ENCODE data around the gene STX3. TPM values are rescaled to one million over a fixed set of nuclear protein-coding genes. Genes with fewer than 3 reads are reported as not detected.

STX3 gene
- total RNA-seq, 2 experiments from 2014 or later, result 89.1 to 92.3 TPM

GRCh38 chr11:59730896-59731565 is 24.1 kb upstream of the STX3 start:
- CTCF ChIA-PET, result no interaction called here
- POLR2A ChIA-PET, result interaction anchor here (0.6 kb wide), 1 partner anchor 25 kb away, joined by 3 read pairs; no protein-coding TSS in a partner anchor
- no peak overlapping the region for H3K4me3 Mint-ChIP-seq
- H3K27ac Mint-ChIP-seq, result no peak overlapping the region
- peaks cover 10% of the 10 kb centered on the region for H3K9me3 Mint-ChIP-seq
- H3K4me1 Mint-ChIP-seq, result peaks cover 16% of the 10 kb centered on the region
- peaks cover 6% of the 10 kb centered on the region for H3K36me3 Mint-ChIP-seq (ENCODE audit: low read depth)
- peaks cover 2% of the 10 kb centered on the region for H3K27me3 Mint-ChIP-seq
- DNase-seq, result no peak

GRCh38 chr11:59746111-59746510 is 9.1 kb upstream of the STX3 start:
- Mint-ChIP-seq H3K9me3 (no peaks in the 10 kb centered on the region), H3K4me1 (no peaks in the 10 kb centered on the region), H3K27me3 (peaks cover 31% of the 10 kb centered on the region), H3K36me3 (ENCODE audit: low read depth) (no peaks in the 10 kb centered on the region), H3K27ac (no peak overlapping the region), H3K4me3 (no peak overlapping the region)
- ChIA-PET CTCF (no interaction called here), POLR2A (interaction anchor here (1.3 kb wide), 1 partner anchor 64 kb away, joined by 3 read pairs; no protein-coding TSS in a partner anchor)
- DNase-seq, result no peak

GRCh38 chr11:59753650-59754493 is 1.3 kb upstream of the STX3 start:
- ChIA-PET CTCF (interaction anchor here (0.6 to 6.1 kb wide), 17 partner anchors 10 to 220 kb away, joined by 3 to 99 read pairs (median 4); partner anchors contain the start of genes MRPL16 and PATL1), POLR2A (interaction anchor here (1.0 to 5.3 kb wide), 10 partner anchors 9 to 85 kb away, joined by 3 to 64 read pairs (median 36); partner anchors contain the start of genes MRPL16 and PATL1)
- peaks cover 8% of the 10 kb centered on the region for H3K27me3 Mint-ChIP-seq
- H3K9me3 Mint-ChIP-seq, result no peaks in the 10 kb centered on the region
- H3K36me3 Mint-ChIP-seq (ENCODE audit: low read depth), result peaks cover 29% of the 10 kb centered on the region
- DNase-seq, result peak; percentile 88
- H3K27ac Mint-ChIP-seq, result peak overlapping the region; percentile 83
- peak overlapping the region; percentile 84 for H3K4me3 Mint-ChIP-seq
- peaks cover 37% of the 10 kb centered on the region for H3K4me1 Mint-ChIP-seq

- no peaks in the 10 kb centered on the region for H3K9me3 Mint-ChIP-seq
- POLR2A ChIA-PET, result interaction anchor here (1.0 to 5.3 kb wide), 11 partner anchors 12 to 85 kb away, joined by 3 to 64 read pairs (median 21); partner anchors contain the start of genes MRPL16 and PATL1
- H3K36me3 Mint-ChIP-seq (ENCODE audit: low read depth), result peaks cover 32% of the 10 kb centered on the region
- peaks cover 41% of the 10 kb centered on the region for H3K4me1 Mint-ChIP-seq
- H3K4me3 Mint-ChIP-seq, result peak overlapping the region; percentile 84
- peaks cover 3% of the 10 kb centered on the region for H3K27me3 Mint-ChIP-seq
- peak; percentile 28 for DNase-seq
- CTCF ChIA-PET, result interaction anchor here (0.7 to 6.1 kb wide), 16 partner anchors 11 to 165 kb away, joined by 3 to 99 read pairs (median 5); partner anchors contain the start of genes MRPL16 and PATL1
- peak overlapping the region; percentile 83 for H3K27ac Mint-ChIP-seq
These were observed 700 bp upstream of the STX3 start for GRCh38 chr11:59754494-59754858.

GRCh38 chr11:59755701-59756557 is 753 bp downstream of the STX3 start:
- Mint-ChIP-seq H3K9me3 (no peaks in the 10 kb centered on the region), H3K27ac (peak overlapping the region; percentile 64), H3K4me3 (peak overlapping the region; percentile 84), H3K27me3 (no peaks in the 10 kb centered on the region), H3K36me3 (ENCODE audit: low read depth) (peaks cover 43% of the 10 kb centered on the region), H3K4me1 (peaks cover 50% of the 10 kb centered on the region)
- POLR2A ChIA-PET, result interaction anchor here (0.9 to 5.3 kb wide), 12 partner anchors 10 to 146 kb away, joined by 3 to 64 read pairs (median 12); partner anchors contain the start of genes MRPL16 and PATL1
- peak; percentile 63 for DNase-seq
- CTCF ChIA-PET, result interaction anchor here (0.7 to 6.1 kb wide), 12 partner anchors 8 to 163 kb away, joined by 3 to 99 read pairs (median 5); partner anchors contain the start of genes MRPL16 and PATL1

GRCh38 chr11:59756558-59756840 is 1.3 kb downstream of the STX3 start:
- H3K4me3 Mint-ChIP-seq, result peak overlapping the region; percentile 84
- peaks cover 56% of the 10 kb centered on the region for H3K4me1 Mint-ChIP-seq
- H3K27ac Mint-ChIP-seq, result peak overlapping the region; percentile 64
- DNase-seq, result no peak
- CTCF ChIA-PET, result interaction anchor here (0.7 to 6.1 kb wide), 5 partner anchors 10 to 163 kb away, joined by 3 to 99 read pairs (median 3); no protein-coding TSS in a partner anchor
- POLR2A ChIA-PET, result interaction anchor here (1.3 to 5.3 kb wide), 7 partner anchors 10 to 87 kb away, joined by 3 to 64 read pairs (median 59); partner anchors contain the start of genes MRPL16 and PATL1
- peaks cover 49% of the 10 kb centered on the region for H3K36me3 Mint-ChIP-seq (ENCODE audit: low read depth)
- no peaks in the 10 kb centered on the region for H3K27me3 Mint-ChIP-seq
- no peaks in the 10 kb centered on the region for H3K9me3 Mint-ChIP-seq

GRCh38 chr11:59756845-59757244 is 1.7 kb downstream of the STX3 start:
- peak overlapping the region; percentile 84 for H3K4me3 Mint-ChIP-seq
- peaks cover 50% of the 10 kb centered on the region for H3K36me3 Mint-ChIP-seq (ENCODE audit: low read depth)
- H3K27me3 Mint-ChIP-seq, result no peaks in the 10 kb centered on the region
- H3K4me1 Mint-ChIP-seq, result peaks cover 56% of the 10 kb centered on the region
- DNase-seq, result no peak
- POLR2A ChIA-PET, result interaction anchor here (1.3 to 5.3 kb wide), 7 partner anchors 9 to 88 kb away, joined by 3 to 64 read pairs (median 59); partner anchors contain the start of genes MRPL16 and PATL1
- no peaks in the 10 kb centered on the region for H3K9me3 Mint-ChIP-seq
- CTCF ChIA-PET, result interaction anchor here (1.0 to 6.1 kb wide), 4 partner anchors 10 to 162 kb away, joined by 3 to 99 read pairs (median 17); no protein-coding TSS in a partner anchor
- H3K27ac Mint-ChIP-seq, result peak overlapping the region; percentile 38

GRCh38 chr11:59758401-59759037 is 3.3 kb downstream of the STX3 start:
- no peak overlapping the region for H3K4me3 Mint-ChIP-seq
- H3K27ac Mint-ChIP-seq, result no peak overlapping the region
- ChIA-PET POLR2A (interaction anchor here (0.6 to 1.0 kb wide), 2 partner anchors 43 to 47 kb away, joined by 3 read pairs; no protein-coding TSS in a partner anchor), CTCF (no interaction called here)
- no peaks in the 10 kb centered on the region for H3K27me3 Mint-ChIP-seq
- no peak for DNase-seq
- H3K9me3 Mint-ChIP-seq, result no peaks in the 10 kb centered on the region
- peaks cover 64% of the 10 kb centered on the region for H3K36me3 Mint-ChIP-seq (ENCODE audit: low read depth)
- peaks cover 65% of the 10 kb centered on the region for H3K4me1 Mint-ChIP-seq

- ChIA-PET POLR2A (interaction anchor here (0.6 to 1.7 kb wide), 4 partner anchors 13 to 42 kb away, joined by 3 to 4 read pairs (median 3); no protein-coding TSS in a partner anchor), CTCF (interaction anchor here (1.2 kb wide), 1 partner anchor 33 kb away, joined by 4 read pairs; no protein-coding TSS in a partner anchor)
- peaks cover 70% of the 10 kb centered on the region for H3K4me1 Mint-ChIP-seq
- peaks cover 70% of the 10 kb centered on the region for H3K36me3 Mint-ChIP-seq (ENCODE audit: low read depth)
- no peaks in the 10 kb centered on the region for H3K9me3 Mint-ChIP-seq
- no peak overlapping the region for H3K4me3 Mint-ChIP-seq
- H3K27me3 Mint-ChIP-seq, result no peaks in the 10 kb centered on the region
- DNase-seq, result no peak
- H3K27ac Mint-ChIP-seq, result no peak overlapping the region
These were observed 4.7 kb downstream of the STX3 start for GRCh38 chr11:59759900-59760299.

- Mint-ChIP-seq H3K27ac (no peak overlapping the region), H3K9me3 (no peaks in the 10 kb centered on the region), H3K4me3 (no peak overlapping the region), H3K27me3 (no peaks in the 10 kb centered on the region), H3K36me3 (ENCODE audit: low read depth) (peaks cover 72% of the 10 kb centered on the region), H3K4me1 (peaks cover 75% of the 10 kb centered on the region)
- DNase-seq, result no peak
- POLR2A ChIA-PET, result interaction anchor here (1.3 to 1.7 kb wide), 2 partner anchors 23 to 27 kb away, joined by 3 to 4 read pairs; no protein-coding TSS in a partner anchor
- CTCF ChIA-PET, result interaction anchor here (1.2 kb wide), 1 partner anchor 32 kb away, joined by 4 read pairs; no protein-coding TSS in a partner anchor
These were observed 5.6 kb downstream of the STX3 start for GRCh38 chr11:59760771-59761170.

- CTCF ChIA-PET, result no interaction called here
- H3K27me3 Mint-ChIP-seq, result no peaks in the 10 kb centered on the region
- H3K4me3 Mint-ChIP-seq, result no peak overlapping the region
- no peak for DNase-seq
- no peaks in the 10 kb centered on the region for H3K9me3 Mint-ChIP-seq
- H3K36me3 Mint-ChIP-seq (ENCODE audit: low read depth), result peaks cover 61% of the 10 kb centered on the region
- peaks cover 64% of the 10 kb centered on the region for H3K4me1 Mint-ChIP-seq
- H3K27ac Mint-ChIP-seq, result no peak overlapping the region
- POLR2A ChIA-PET, result interaction anchor here (1.3 kb wide), 1 partner anchor 26 kb away, joined by 3 read pairs; no protein-coding TSS in a partner anchor
These were observed 6.8 kb downstream of the STX3 start for GRCh38 chr11:59761993-59762392.
